H1 (cell line): ENCODE data around the gene CALU. TPM values are rescaled to one million over a fixed set of nuclear protein-coding genes. Genes with fewer than 3 reads are reported as not detected.

ENCODE experiments used
- CTCF ChIA-PET: fragments of 300-600 bp; sonication (Branson Sonifier 250); formaldehyde crosslinking; loops from one replicate; lab custom pipeline; 2021; ENCODE audit not compliant: partially characterized antibody; lab: Charles Lee
- POLR2A ChIA-PET: fragments of 300-600 bp; sonication (Branson Sonifier 250); formaldehyde crosslinking; loops from one replicate; lab custom pipeline; 2021; ENCODE audit warnings: inconsistent platforms; ENCODE audit not compliant: partially characterized antibody; lab: Charles Lee
- DNase-seq, 2 experiments: peaks; one replicate each; pipeline versions ENCODE4 v3.0.0 to v3.0.0-alpha.2; 2010 to 2022; ENCODE audit warnings: low spot score in 2 of 2, low read depth in 1 of 2, mixed read lengths in 1 of 2
- FAIRE-seq: peaks from 2 replicates; lab custom pipeline; 2011; peaks lifted over from hg19 to GRCh38; lab: Jason Lieb, UNC
- H2AFZ ChIP-seq: 2 replicates; pipeline ENCODE4 v1.8.1; 2012; ENCODE audit warnings: low read length, inconsistent platforms
- H2AK5ac ChIP-seq: 2 replicates; pipeline ENCODE4 v1.6.1; 2013; ENCODE audit warnings: low read depth, low read length
- H2BK120ac ChIP-seq: replicated peaks from 2 replicates; pipeline ENCODE3; 2013; ENCODE audit warnings: low read depth, low read length, inconsistent platforms
- H2BK12ac ChIP-seq: 2 replicates; pipeline ENCODE4 v1.6.1; 2013; ENCODE audit warnings: low read depth, low read length
- H2BK15ac ChIP-seq: 2 replicates; pipeline ENCODE4 v1.6.1; 2013; ENCODE audit warnings: low read length
- H2BK20ac ChIP-seq: 2 replicates; pipeline ENCODE4 v1.6.1; 2013; ENCODE audit warnings: low read length
- H2BK5ac ChIP-seq: 2 replicates; pipeline ENCODE4 v1.6.1; 2013; ENCODE audit warnings: low read depth, low read length
- H3K14ac ChIP-seq: 2 replicates; pipeline ENCODE4 v1.6.1; 2013; ENCODE audit warnings: inconsistent platforms; ENCODE audit not compliant: insufficient read length
- H3K18ac ChIP-seq: 2 replicates; pipeline ENCODE4 v1.6.1; 2013; ENCODE audit warnings: low read length; ENCODE audit errors: extremely low read depth
- H3K23ac ChIP-seq: 2 replicates; pipeline ENCODE4 v1.6.1; 2013; ENCODE audit warnings: inconsistent platforms; ENCODE audit not compliant: insufficient read length
- H3K23me2 ChIP-seq: 2 replicates; pipeline ENCODE4 v1.6.1; 2013; ENCODE audit warnings: low read depth, low read length
- H3K27ac ChIP-seq: 2 replicates; pipeline ENCODE4 v1.6.1; 2011; ENCODE audit warnings: low read depth, low read length, inconsistent platforms
- H3K27me3 ChIP-seq, 4 experiments: replicated peaks in 1 of 4; 1 replicate in 1 of 4; 2 replicates in 3 of 4; pipeline versions ENCODE4 v1.6.1 to v1.8.1; 2011 to 2013; ENCODE audit warnings: low read length in 3 of 4, mild to moderate bottlenecking in 3 of 4, inconsistent platforms in 2 of 4, mixed read lengths in 2 of 4, moderate library complexity in 1 of 4; ENCODE audit not compliant: control insufficient read depth in 3 of 4, insufficient read depth in 3 of 4; ENCODE audit errors: extremely low read depth in 1 of 4
- H3K36me3 ChIP-seq, 4 experiments: 2 replicates each; pipeline versions ENCODE4 v1.6.1 to v1.8.1; 2011 to 2013; ENCODE audit warnings: mild to moderate bottlenecking in 4 of 4, low read length in 3 of 4, moderate library complexity in 2 of 4, control low read depth in 1 of 4, inconsistent platforms in 1 of 4; ENCODE audit not compliant: insufficient read depth in 4 of 4, control insufficient read depth in 2 of 4
- H3K4ac ChIP-seq: replicated peaks from 2 replicates; pipeline ENCODE3; 2013; ENCODE audit warnings: low read length, low read depth, mixed read lengths, inconsistent platforms; ENCODE audit not compliant: insufficient read length
- H3K4me1 ChIP-seq, 4 experiments: replicated peaks in 1 of 4; 1 replicate in 1 of 4; 2 replicates in 3 of 4; pipeline versions ENCODE4 v1.6.1 to v1.8.1; 2011 to 2013; ENCODE audit warnings: low read length in 3 of 4, inconsistent platforms in 2 of 4, mixed read lengths in 1 of 4; ENCODE audit not compliant: insufficient read depth in 4 of 4, control insufficient read depth in 3 of 4
- H3K4me2 ChIP-seq, 2 experiments: 2 replicates each; pipeline versions ENCODE4 v1.6.1 to v1.8.1; 2011 to 2013; ENCODE audit warnings: low read depth in 2 of 2, low read length in 2 of 2, control low read depth in 1 of 2, inconsistent platforms in 1 of 2, mild to moderate bottlenecking in 1 of 2; ENCODE audit not compliant: insufficient read depth in 1 of 2
- H3K4me3 ChIP-seq, 4 experiments: fragments of 200-600, 300-600 bp in 1 of 4; sonication (generic), shearing (Covaris generic), sonication (Bioruptor Twin) in 1 of 4; 2 replicates each; pipeline versions ENCODE4 v1.5.1 to v1.8.1; 2011 to 2016; ENCODE audit warnings: low read length in 4 of 4, low read depth in 3 of 4, control low read depth in 2 of 4, inconsistent platforms in 2 of 4, mild to moderate bottlenecking in 2 of 4, mixed read lengths in 1 of 4, moderate library complexity in 1 of 4; ENCODE audit not compliant: insufficient read depth in 2 of 4; ENCODE audit errors: extremely low read depth in 1 of 4
- H3K56ac ChIP-seq: replicated peaks from 2 replicates; pipeline ENCODE3; 2013; ENCODE audit warnings: low read depth, mild to moderate bottlenecking, mixed read lengths, low read length, inconsistent platforms; ENCODE audit not compliant: insufficient read length
- H3K79me1 ChIP-seq: 2 replicates; pipeline ENCODE4 v1.6.1; 2013; ENCODE audit warnings: low read depth, low read length, control low read depth
- H3K79me2 ChIP-seq, 2 experiments: 2 replicates each; pipeline versions ENCODE4 v1.6.1 to v1.8.1; 2012 to 2013; ENCODE audit warnings: low read length in 2 of 2, mild to moderate bottlenecking in 2 of 2, inconsistent platforms in 1 of 2; ENCODE audit not compliant: insufficient read depth in 2 of 2, control insufficient read depth in 1 of 2
- H3K9ac ChIP-seq, 4 experiments: replicated peaks in 1 of 4; 1 replicate in 1 of 4; 2 replicates in 3 of 4; pipeline versions ENCODE4 v1.6.1 to v1.8.1; 2011 to 2013; ENCODE audit warnings: low read depth in 3 of 4, low read length in 3 of 4, control low read depth in 2 of 4, mild to moderate bottlenecking in 2 of 4, moderate library complexity in 2 of 4, inconsistent platforms in 1 of 4; ENCODE audit errors: extremely low read depth in 1 of 4
- H3K9me3 ChIP-seq, 2 experiments: 2 replicates each; pipeline versions ENCODE4 v1.6.1 to v1.8.1; 2012 to 2013; ENCODE audit warnings: mild to moderate bottlenecking in 2 of 2, moderate library complexity in 2 of 2, control low read depth in 1 of 2, inconsistent platforms in 1 of 2, low read depth in 1 of 2, low read length in 1 of 2, mixed read lengths in 1 of 2; ENCODE audit not compliant: insufficient read depth in 2 of 2
- H4K20me1 ChIP-seq, 2 experiments: replicated peaks in 1 of 2; 2 replicates each; pipeline versions ENCODE3 to v1.8.1; 2011 to 2013; ENCODE audit warnings: inconsistent platforms in 2 of 2, low read length in 2 of 2, mild to moderate bottlenecking in 1 of 2; ENCODE audit not compliant: insufficient read depth in 2 of 2, control insufficient read depth in 1 of 2
- H4K5ac ChIP-seq: 2 replicates; pipeline ENCODE4 v1.6.1; 2013; ENCODE audit warnings: low read length, low read depth, mixed read lengths, inconsistent platforms; ENCODE audit not compliant: insufficient read length
- H4K8ac ChIP-seq: 2 replicates; pipeline ENCODE4 v1.8.0; 2013; ENCODE audit warnings: mild to moderate bottlenecking, moderate library complexity, low read length, inconsistent platforms; ENCODE audit not compliant: insufficient read depth; ENCODE audit errors: extremely low read depth
- H4K91ac ChIP-seq: replicated peaks from 2 replicates; pipeline ENCODE3; 2013; ENCODE audit warnings: low read length, mixed read lengths, inconsistent platforms; ENCODE audit not compliant: insufficient read length
- BCL11A ChIP-seq, 2 experiments: IDR thresholded peaks; one replicate each; pipeline ENCODE4 v1.6.1; 2011; ENCODE audit warnings: low read depth in 2 of 2, low read length in 2 of 2, mild to moderate bottlenecking in 2 of 2
- CBX8 ChIP-seq: fragments of 300-800, 300-1000 bp; sonication (generic); IDR thresholded peaks from 2 replicates; pipeline ENCODE4 v1.7.1; 2016; ENCODE audit warnings: low read depth, low read length, borderline replicate concordance
- CTBP2 ChIP-seq: IDR thresholded peaks from 2 replicates; pipeline ENCODE4 v1.7.0; 2011; ENCODE audit warnings: borderline replicate concordance, mild to moderate bottlenecking, moderate library complexity, mixed read lengths, low read length; ENCODE audit not compliant: insufficient read depth, insufficient read length
- EGR1 ChIP-seq: IDR thresholded peaks from 2 replicates; pipeline ENCODE4 v1.6.1; 2011; ENCODE audit warnings: low read depth, low read length, borderline replicate concordance
- KDM4A ChIP-seq: IDR thresholded peaks from one replicate; pipeline ENCODE4 v1.7.1; 2012; ENCODE audit warnings: low read depth, mild to moderate bottlenecking, moderate library complexity, low read length, inconsistent platforms; ENCODE audit not compliant: severe bottlenecking
- MAFK ChIP-seq: IDR thresholded peaks from 2 replicates; pipeline ENCODE4 v1.6.1; 2012; ENCODE audit warnings: low read depth, mild to moderate bottlenecking, improper control_type of control experiment, low read length
- RXRA ChIP-seq: IDR thresholded peaks from 2 replicates; pipeline ENCODE4 v1.6.1; 2011; ENCODE audit warnings: low read depth, mild to moderate bottlenecking, low read length, moderate library complexity; ENCODE audit not compliant: insufficient read depth
- SP1 ChIP-seq: IDR thresholded peaks from 2 replicates; pipeline ENCODE4 v1.6.1; 2011; ENCODE audit warnings: low read depth, low read length
- SP2 ChIP-seq: IDR thresholded peaks from 2 replicates; pipeline ENCODE4 v1.6.1; 2012; ENCODE audit warnings: mild to moderate bottlenecking, low read length, inconsistent platforms
- TAF1 ChIP-seq: IDR thresholded peaks from 2 replicates; pipeline ENCODE4 v1.6.1; 2011; ENCODE audit warnings: mild to moderate bottlenecking, low read depth, low read length
- TAF7 ChIP-seq: optimal IDR thresholded peaks from 2 replicates; pipeline ENCODE3; 2011; ENCODE audit warnings: low read depth, mild to moderate bottlenecking, inconsistent platforms, low read length, moderate library complexity, borderline replicate concordance
- WGBS, 2 experiments: shearing (Covaris generic) in 1 of 2; methylation state at CpG; one replicate each; pipeline versions ENCODE4 v1.1.6 to v1.1.7; 2013 to 2015; ENCODE audit warnings: low lambda C conversion rate in 2 of 2, mixed read lengths in 2 of 2, inconsistent platforms in 1 of 2, low coverage in 1 of 2, missing lambda C conversion rate in 1 of 2; ENCODE audit not compliant: insufficient replicate concordance in 2 of 2, insufficient coverage in 1 of 2, insufficient read length in 1 of 2; ENCODE audit errors: extremely low coverage in 1 of 2, missing lambda C conversion rate in 1 of 2; 5-methylcytosine and 5-hydroxymethylcytosine counted together
- polyA plus RNA-seq, 7 experiments: library from polyadenylated mRNA; depleted of rRNA in 3 of 7; stranded (reverse) in 5 of 7; unstranded in 2 of 7; fragments of >200 nt in 5 of 7; fragments of 200-250 nt in 2 of 7; gene quantifications; 1 replicate in 5 of 7; 2 replicates in 1 of 7; 4 replicates in 1 of 7; pipeline versions ENCODE4 v1.2.1 to v1.2.3, GENCODE V29; 2011 to 2013; ENCODE audit warnings: missing spikeins in 2 of 7, mixed read lengths in 2 of 7
- total RNA-seq: library from RNA; stranded (reverse); fragmentation: NEBNext Ultra II Directional; extraction: Animal tissue kit (Norgen Biotek cat#: 25700); gene quantifications from 2 replicates; pipeline ENCODE4 v1.2.1, GENCODE V29; 2021

The CALU gene
- total and polyA plus RNA-seq, 2 of the 8 experiments (the other 6 are each of a cell fraction or from before 2014, with no cell fraction given), result 67.2 to 170 TPM

DNA sequence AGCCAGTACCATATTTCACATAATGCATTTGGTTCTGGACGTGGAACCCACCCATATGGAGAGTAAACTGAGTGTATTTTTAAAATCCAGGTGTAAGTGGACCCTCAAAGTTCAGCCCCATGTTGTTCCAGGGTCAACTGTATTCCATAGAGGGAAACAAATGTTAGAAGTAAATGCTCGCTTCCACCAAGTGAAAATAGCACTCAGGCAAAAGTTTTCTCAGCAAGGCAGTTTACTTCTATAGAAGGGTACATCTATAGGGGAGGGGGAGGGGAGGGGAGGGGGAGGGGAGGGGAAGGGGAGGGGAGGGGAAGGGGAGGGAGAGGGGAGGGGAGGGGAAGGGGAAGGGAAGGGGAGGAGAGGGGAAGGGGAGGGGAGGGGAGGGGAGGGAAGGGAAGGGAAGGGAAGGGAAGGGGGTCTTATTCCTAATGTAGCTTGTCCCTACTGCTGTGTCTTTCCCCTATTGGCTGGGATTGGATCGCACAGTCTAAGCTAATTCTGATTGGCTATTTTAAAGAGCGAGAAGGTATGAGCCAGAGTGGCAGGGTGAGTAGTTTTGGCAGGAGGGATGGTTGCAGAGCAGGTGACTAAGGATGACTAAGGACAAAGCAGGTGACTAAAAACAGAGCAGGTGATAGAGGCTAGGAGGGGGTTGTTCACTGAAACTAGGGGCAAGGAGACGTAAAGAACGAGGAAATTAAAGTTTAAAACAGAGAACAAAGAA is 37.9 kb upstream of the CALU start:
- Histone ChIP-seq H3K56ac (no peak overlapping the region), H4K8ac (no peak overlapping the region), H3K27me3 (no peaks in the 10 kb centered on the region; a peak in 2 of 7 replicates), H2BK120ac (no peak overlapping the region), H2AK5ac (peak overlapping the region; percentile 7; the same call in 1 of the 2 replicates), H3K27ac (no peak overlapping the region), H4K20me1 (no peaks in the 10 kb centered on the region), H3K4me1 (peaks cover 3 to 23% (median 8%) of the 10 kb centered on the region in 4 experiments), H3K9me3 (no peaks in the 10 kb centered on the region), H3K36me3 (no peaks in the 10 kb centered on the region), H3K4me2 (0 out of 4 replicates have a peak overlapping the region, but pooled peaks of 1 of the 2 experiments have one; percentile 10), H4K91ac (peak overlapping the region; percentile 14), H2AFZ (peak overlapping the region; percentile 11; the same call in 1 of the 2 replicates), H3K79me1 (no peaks in the 10 kb centered on the region), H3K23ac (no peak overlapping the region), H3K4ac (no peak overlapping the region), H2BK15ac (no peak overlapping the region), H3K14ac (no peak overlapping the region), H2BK20ac (no peak overlapping the region; the same call in 1 of the 2 replicates), H3K79me2 (no peaks in the 10 kb centered on the region), H3K4me3 (peak overlapping the region in 1 of 4 experiments; percentile 23; a peak in 1 of 8 replicates), H4K5ac (no peak overlapping the region), H3K18ac (peak overlapping the region; percentile 0; the same call in 1 of the 2 replicates), H2BK12ac (0 out of 2 replicates have a peak overlapping the region, but pooled peaks have one; percentile 12), H3K23me2 (no peaks in the 10 kb centered on the region), H3K9ac (no peak overlapping the region; a peak in 1 of 7 replicates), H2BK5ac (no peak overlapping the region)
- WGBS, 2 experiments, result 58% methylated on average over 6 of the region's 6 CpGs; no CpG with 5 or more reads in 1 of the 2 experiments
- FAIRE-seq (peak; percentile 80), DNase-seq (no peak)
- POLR2A ChIA-PET, result interaction anchor here (0.7 to 1.4 kb wide), 6 partner anchors 9 to 162 kb away, joined by 3 to 4 read pairs (median 4); partner anchors contain the start of genes ATP6V1F and CALU
- CTCF ChIA-PET, result interaction anchor here (1.3 to 2.1 kb wide), 2 partner anchors 8 to 37 kb away, joined by 4 to 5 read pairs; partner anchors contain the start of gene CALU
- TF ChIP-seq CBX8, result no peak
- TF ChIP-seq MAFK, result peak; percentile 54; the same call in 1 of the 2 replicates
- TF ChIP-seq SP1, result 0 out of 2 replicates have a peak, but pooled peaks have one; percentile 45
- TF ChIP-seq CTBP2, result no peak
- no peak for TF ChIP-seq BCL11A (IDR thresholded peaks at IDR 0.05; ENCODE audit: low read depth in 2 of 2, low read length in 2 of 2)
- TF ChIP-seq SP2, result no peak
- TF ChIP-seq RXRA, result no peak
- no peak for TF ChIP-seq TAF7
- no peak for TF ChIP-seq EGR1
- TF ChIP-seq KDM4A, result no peak
- TF ChIP-seq TAF1, result 0 out of 2 replicates have a peak, but pooled peaks have one; percentile 13
